ENCODE data around the gene DISC1. TPM values are rescaled to one million over a fixed set of nuclear protein-coding genes. Genes with fewer than 3 reads are reported as not detected.
A peak's percentile ranks its signal among the peaks of the same experiment; 100 is the strongest.

The DISC1 gene
- 10 to 100 TPM; 15.5 to 18.0 TPM for total RNA-seq
- polyA plus RNA-seq = 1 to 10 TPM; 1.9 to 4.5 TPM

DNA sequence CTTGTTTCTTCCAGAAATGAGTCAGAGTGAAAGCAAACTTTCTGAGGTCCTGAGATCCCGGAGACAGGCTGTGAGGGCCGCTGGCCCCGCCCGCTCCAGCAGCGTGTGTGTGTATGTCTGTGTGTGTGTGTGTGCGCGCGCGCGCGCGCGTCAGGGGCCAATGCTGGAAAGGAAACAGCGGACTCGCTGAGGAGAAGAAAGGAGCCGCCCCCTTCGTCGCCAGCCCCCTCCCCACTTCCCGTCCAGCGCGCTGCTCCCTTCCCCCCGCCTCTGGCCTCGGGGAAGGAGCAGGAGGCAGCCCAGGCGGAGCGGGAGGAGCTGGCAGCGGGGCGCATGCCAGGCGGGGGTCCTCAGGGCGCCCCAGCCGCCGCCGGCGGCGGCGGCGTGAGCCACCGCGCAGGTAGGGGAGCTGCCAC lies at the start of gene DISC1:
DISC1 (plus strand) TSS at position 256 of the 416 bp plus-strand sequence; CDS start at position 334, 78 bp downstream.
- peaks cover 0 to 2% of the 10 kb centered on the region in 2 donors for H3K27me3 Mint-ChIP-seq
- peak within 1 kb of the TSS; percentile 43 to 79 for H3K4me3 ChIP-seq (ENCODE audit: low read length in 2 of 2)
- no peaks in the 10 kb centered on the region for H3K36me3 ChIP-seq (ENCODE audit: insufficient read depth, low read length)
- peak; percentile 66 to 79 (median 71) for DNase-seq
- H3K27me3 ChIP-seq (ENCODE audit: insufficient read depth, low read length) = no peaks in the 10 kb centered on the region
- H3K27ac ChIP-seq (ENCODE audit: low read depth, low read length) = peak within 1 kb of the TSS; percentile 63
- H3K9me3 Mint-ChIP-seq = no peaks in the 10 kb centered on the region
- ChIA-PET CTCF (ENCODE audit: partially characterized antibody) (interaction anchor here (0.5 to 3.7 kb wide), 5 partner anchors 10 to 288 kb away, joined by 3 to 10 read pairs (median 4); partner anchors contain the start of gene SPRTN), POLR2A (ENCODE audit: partially characterized antibody) (interaction anchor here (1.6 to 2.5 kb wide), 5 partner anchors 14 to 289 kb away, joined by 4 to 22 read pairs (median 6); partner anchors contain the start of genes EGLN1, EXOC8 and SPRTN)
- no peaks in the 10 kb centered on the region for H3K9me3 ChIP-seq (ENCODE audit: control insufficient read depth in 1 of 2, low read length in 2 of 2)
- peaks cover 32% of the 10 kb centered on the region for H3K4me1 ChIP-seq (ENCODE audit: insufficient read depth, low read length)
- H3K27ac Mint-ChIP-seq = peak within 1 kb of the TSS; percentile 91 to 98 (median 96)
- H3K4me1 Mint-ChIP-seq = peaks cover 20 to 47% (median 33%) of the 10 kb centered on the region in 4 donors
- peaks cover 0 to 7% of the 10 kb centered on the region in 2 donors for H3K36me3 Mint-ChIP-seq
- H3K4me3 Mint-ChIP-seq = peak within 1 kb of the TSS; percentile 94 to 100 (median 96)
- intact Hi-C loops (cut with micrococcal nuclease) = loop anchor here (1.0 to 5.0 kb wide), 2 partner anchors 14 to 1001 kb away; no protein-coding TSS in a partner anchor

- H3K4me1 Mint-ChIP-seq = no peaks in the 10 kb centered on the region
- H3K36me3 Mint-ChIP-seq = peaks cover 0 to 4% of the 10 kb centered on the region in 2 donors
- H3K27ac ChIP-seq (ENCODE audit: low read depth, low read length) = no peak overlapping the region
- DNase-seq = no peak
- no peaks in the 10 kb centered on the region for H3K4me1 ChIP-seq (ENCODE audit: insufficient read depth, low read length)
- H3K4me3 Mint-ChIP-seq = no peak overlapping the region
- H3K9me3 Mint-ChIP-seq = no peaks in the 10 kb centered on the region
- H3K27me3 ChIP-seq (ENCODE audit: insufficient read depth, low read length) = no peaks in the 10 kb centered on the region
- intact Hi-C loops (cut with micrococcal nuclease) = no loop called here
- no peaks in the 10 kb centered on the region for H3K36me3 ChIP-seq (ENCODE audit: insufficient read depth, low read length)
- no peak overlapping the region for H3K27ac Mint-ChIP-seq
- no peaks in the 10 kb centered on the region for H3K9me3 ChIP-seq (ENCODE audit: control insufficient read depth in 1 of 2, low read length in 2 of 2)
- H3K4me3 ChIP-seq (ENCODE audit: low read length in 2 of 2) = no peak overlapping the region
- H3K27me3 Mint-ChIP-seq = no peaks in the 10 kb centered on the region
- CTCF ChIA-PET (ENCODE audit: partially characterized antibody) = interaction anchor here (0.6 to 1.4 kb wide), 2 partner anchors 179 to 261 kb away, joined by 4 to 5 read pairs; no protein-coding TSS in a partner anchor
- POLR2A ChIA-PET (ENCODE audit: partially characterized antibody) = no interaction called here
Measured at GRCh38 chr1:231576804-231577718, 49.5 kb upstream of the DISC1 start.

DNA sequence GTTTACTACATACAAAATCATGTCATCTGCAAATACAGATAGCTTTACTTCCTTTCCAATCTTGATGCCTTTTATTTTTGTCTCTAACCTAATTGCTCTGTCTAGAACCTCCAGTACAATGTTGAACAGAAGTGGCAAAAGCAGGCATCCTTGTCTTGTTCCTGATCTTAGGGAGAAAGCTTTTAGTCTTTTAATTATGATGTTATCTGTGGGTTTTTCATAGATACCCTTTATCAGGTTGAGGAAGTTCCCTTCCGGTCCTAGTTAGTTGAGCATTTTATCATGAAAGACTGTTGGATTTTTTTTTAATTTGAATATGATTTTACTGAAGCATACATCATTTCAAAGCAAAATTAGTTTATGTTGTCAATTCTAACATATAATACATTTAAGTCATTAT lies 45.7 kb upstream of the DISC1 start:
- no peak overlapping the region for H3K27ac ChIP-seq (ENCODE audit: low read depth, low read length)
- H3K36me3 ChIP-seq (ENCODE audit: insufficient read depth, low read length) = no peaks in the 10 kb centered on the region
- ChIA-PET POLR2A (ENCODE audit: partially characterized antibody) (no interaction called here), CTCF (ENCODE audit: partially characterized antibody) (interaction anchor here (1.0 kb wide), 1 partner anchor 10 kb away, joined by 4 read pairs; no protein-coding TSS in a partner anchor)
- no peaks in the 10 kb centered on the region for H3K27me3 ChIP-seq (ENCODE audit: insufficient read depth, low read length)
- H3K4me1 ChIP-seq (ENCODE audit: insufficient read depth, low read length) = no peaks in the 10 kb centered on the region
- Mint-ChIP-seq H3K27ac (no peak overlapping the region), H3K27me3 (no peaks in the 10 kb centered on the region), H3K9me3 (no peaks in the 10 kb centered on the region), H3K36me3 (peaks cover 0 to 4% of the 10 kb centered on the region in 2 donors), H3K4me1 (no peaks in the 10 kb centered on the region), H3K4me3 (no peak overlapping the region)
- no peaks in the 10 kb centered on the region for H3K9me3 ChIP-seq (ENCODE audit: control insufficient read depth in 1 of 2, low read length in 2 of 2)
- no peak for DNase-seq
- intact Hi-C loops (cut with micrococcal nuclease) = no loop called here
- H3K4me3 ChIP-seq (ENCODE audit: low read length in 2 of 2) = no peak overlapping the region

GRCh38 chr1:231581859-231582258 lies 44.7 kb upstream of the DISC1 start:
- no peaks in the 10 kb centered on the region for H3K4me1 Mint-ChIP-seq
- H3K4me1 ChIP-seq (ENCODE audit: insufficient read depth, low read length) = no peaks in the 10 kb centered on the region
- no peaks in the 10 kb centered on the region for H3K27me3 Mint-ChIP-seq
- CTCF ChIA-PET (ENCODE audit: partially characterized antibody) = no interaction called here
- no peaks in the 10 kb centered on the region for H3K9me3 Mint-ChIP-seq
- H3K9me3 ChIP-seq (ENCODE audit: control insufficient read depth in 1 of 2, low read length in 2 of 2) = no peaks in the 10 kb centered on the region
- no peaks in the 10 kb centered on the region for H3K27me3 ChIP-seq (ENCODE audit: insufficient read depth, low read length)
- DNase-seq = no peak
- H3K36me3 ChIP-seq (ENCODE audit: insufficient read depth, low read length) = no peaks in the 10 kb centered on the region
- no peak overlapping the region for H3K27ac ChIP-seq (ENCODE audit: low read depth, low read length)
- no peak overlapping the region for H3K4me3 ChIP-seq (ENCODE audit: low read length in 2 of 2)
- intact Hi-C loops (cut with micrococcal nuclease) = no loop called here
- no peak overlapping the region for H3K4me3 Mint-ChIP-seq
- POLR2A ChIA-PET (ENCODE audit: partially characterized antibody) = no interaction called here
- H3K27ac Mint-ChIP-seq = no peak overlapping the region
- peaks cover 0 to 4% of the 10 kb centered on the region in 2 donors for H3K36me3 Mint-ChIP-seq

GRCh38 chr1:231583376-231583775 lies 43.2 kb upstream of the DISC1 start:
- Histone ChIP-seq H3K4me3 (ENCODE audit: low read length in 2 of 2) (no peak overlapping the region), H3K36me3 (ENCODE audit: insufficient read depth, low read length) (no peaks in the 10 kb centered on the region), H3K27ac (ENCODE audit: low read depth, low read length) (no peak overlapping the region), H3K4me1 (ENCODE audit: insufficient read depth, low read length) (no peaks in the 10 kb centered on the region), H3K9me3 (ENCODE audit: control insufficient read depth in 1 of 2, low read length in 2 of 2) (no peaks in the 10 kb centered on the region), H3K27me3 (ENCODE audit: insufficient read depth, low read length) (no peaks in the 10 kb centered on the region)
- ChIA-PET POLR2A (ENCODE audit: partially characterized antibody) (no interaction called here), CTCF (ENCODE audit: partially characterized antibody) (no interaction called here)
- Mint-ChIP-seq H3K36me3 (peaks cover 0 to 3% of the 10 kb centered on the region in 2 donors), H3K4me3 (no peak overlapping the region), H3K9me3 (no peaks in the 10 kb centered on the region), H3K27me3 (no peaks in the 10 kb centered on the region), H3K4me1 (no peaks in the 10 kb centered on the region), H3K27ac (peak overlapping the region in 1 of 7 donors; percentile 83)
- no peak for DNase-seq
- intact Hi-C loops (cut with micrococcal nuclease) = no loop called here

GRCh38 chr1:231584117-231584516 lies 42.5 kb upstream of the DISC1 start:
- Mint-ChIP-seq H3K4me1 (no peaks in the 10 kb centered on the region), H3K9me3 (no peaks in the 10 kb centered on the region), H3K36me3 (no peaks in the 10 kb centered on the region), H3K27ac (peak overlapping the region in 1 of 7 donors; percentile 80), H3K4me3 (no peak overlapping the region), H3K27me3 (no peaks in the 10 kb centered on the region)
- Histone ChIP-seq H3K4me1 (ENCODE audit: insufficient read depth, low read length) (no peaks in the 10 kb centered on the region), H3K9me3 (ENCODE audit: control insufficient read depth in 1 of 2, low read length in 2 of 2) (no peaks in the 10 kb centered on the region), H3K27ac (ENCODE audit: low read depth, low read length) (no peak overlapping the region), H3K4me3 (ENCODE audit: low read length in 2 of 2) (no peak overlapping the region), H3K36me3 (ENCODE audit: insufficient read depth, low read length) (no peaks in the 10 kb centered on the region), H3K27me3 (ENCODE audit: insufficient read depth, low read length) (no peaks in the 10 kb centered on the region)
- no peak for DNase-seq
- CTCF ChIA-PET (ENCODE audit: partially characterized antibody) = interaction anchor here (0.9 kb wide), 1 partner anchor 226 kb away, joined by 3 read pairs; no protein-coding TSS in a partner anchor
- intact Hi-C loops (cut with micrococcal nuclease) = no loop called here
- POLR2A ChIA-PET (ENCODE audit: partially characterized antibody) = no interaction called here

DNA sequence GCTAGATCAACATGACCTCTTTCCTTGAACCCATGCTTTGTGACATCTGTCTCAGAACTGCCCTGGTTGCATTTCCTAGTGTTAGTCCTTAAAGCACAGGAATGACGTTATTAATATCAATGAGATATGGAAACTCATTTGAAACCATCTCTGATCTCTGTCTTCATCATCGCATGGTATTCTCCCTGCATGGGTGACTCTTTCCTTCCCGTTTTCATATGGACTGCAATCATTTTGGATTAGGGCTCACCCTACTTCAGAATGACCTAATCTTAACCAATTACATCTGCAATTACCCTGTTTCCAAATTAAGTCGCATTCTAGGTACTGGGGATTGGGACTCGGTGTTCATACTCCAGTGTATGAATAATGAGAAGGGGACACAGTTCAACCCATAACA lies 41.7 kb upstream of the DISC1 start:
- intact Hi-C loops (cut with micrococcal nuclease) = no loop called here
- Mint-ChIP-seq H3K4me1 (no peaks in the 10 kb centered on the region), H3K27ac (no peak overlapping the region), H3K4me3 (no peak overlapping the region), H3K27me3 (no peaks in the 10 kb centered on the region), H3K9me3 (no peaks in the 10 kb centered on the region), H3K36me3 (no peaks in the 10 kb centered on the region)
- CTCF ChIA-PET (ENCODE audit: partially characterized antibody) = interaction anchor here (0.9 kb wide), 1 partner anchor 227 kb away, joined by 3 read pairs; no protein-coding TSS in a partner anchor
- Histone ChIP-seq H3K4me1 (ENCODE audit: insufficient read depth, low read length) (no peaks in the 10 kb centered on the region), H3K27me3 (ENCODE audit: insufficient read depth, low read length) (no peaks in the 10 kb centered on the region), H3K4me3 (ENCODE audit: low read length in 2 of 2) (no peak overlapping the region), H3K27ac (ENCODE audit: low read depth, low read length) (no peak overlapping the region), H3K9me3 (ENCODE audit: control insufficient read depth in 1 of 2, low read length in 2 of 2) (no peaks in the 10 kb centered on the region), H3K36me3 (ENCODE audit: insufficient read depth, low read length) (no peaks in the 10 kb centered on the region)
- POLR2A ChIA-PET (ENCODE audit: partially characterized antibody) = no interaction called here
- DNase-seq = no peak

Measured in CD4-positive, alpha-beta memory T cell (primary cell).